Fibroblast of lung (primary cell): ENCODE measurements around the gene CRABP1.

ENCODE experiments used
- EZH2 ChIP-seq: IDR thresholded peaks from 2 replicates; pipeline ENCODE4 v1.5.1; 2012; ENCODE audit warnings: low read length, control low read depth, mild to moderate bottlenecking; ENCODE audit errors: missing control alignments
- TF ChIP-seq, protein P1 (sequence below), 2 donors: IDR thresholded peaks in 1 of 2; conservative IDR thresholded peaks in 1 of 2; 1 replicate in 1 of 2; 2 replicates in 1 of 2; pipeline ENCODE4 v1.5.1; 2011 to 2012; ENCODE audit warnings: low read length in 2 of 2, control low read depth in 1 of 2, inconsistent platforms in 1 of 2, low read depth in 1 of 2, mild to moderate bottlenecking in 1 of 2

DNA sequence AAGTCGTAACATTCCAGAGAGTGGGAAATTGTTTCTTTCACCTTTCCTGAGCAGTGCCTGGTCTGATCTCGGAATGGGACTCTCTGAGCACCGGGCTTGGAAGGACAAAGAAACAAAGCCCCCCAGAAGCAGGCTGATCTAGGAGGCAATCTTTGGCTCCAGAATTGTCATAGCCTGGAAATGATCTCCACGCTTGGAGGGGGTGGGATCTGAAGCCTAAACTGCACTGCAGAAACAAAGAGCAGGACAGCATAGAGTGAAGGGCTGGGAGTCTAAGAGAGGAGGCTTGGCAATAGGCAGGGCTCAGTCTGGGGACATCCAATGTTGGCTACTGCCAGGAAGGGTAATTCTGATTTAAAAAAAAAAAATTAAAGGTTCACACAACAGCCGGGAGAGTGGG lies 1.9 kb downstream of the CRABP1 start:
- TF ChIP-seq, protein P1, sequence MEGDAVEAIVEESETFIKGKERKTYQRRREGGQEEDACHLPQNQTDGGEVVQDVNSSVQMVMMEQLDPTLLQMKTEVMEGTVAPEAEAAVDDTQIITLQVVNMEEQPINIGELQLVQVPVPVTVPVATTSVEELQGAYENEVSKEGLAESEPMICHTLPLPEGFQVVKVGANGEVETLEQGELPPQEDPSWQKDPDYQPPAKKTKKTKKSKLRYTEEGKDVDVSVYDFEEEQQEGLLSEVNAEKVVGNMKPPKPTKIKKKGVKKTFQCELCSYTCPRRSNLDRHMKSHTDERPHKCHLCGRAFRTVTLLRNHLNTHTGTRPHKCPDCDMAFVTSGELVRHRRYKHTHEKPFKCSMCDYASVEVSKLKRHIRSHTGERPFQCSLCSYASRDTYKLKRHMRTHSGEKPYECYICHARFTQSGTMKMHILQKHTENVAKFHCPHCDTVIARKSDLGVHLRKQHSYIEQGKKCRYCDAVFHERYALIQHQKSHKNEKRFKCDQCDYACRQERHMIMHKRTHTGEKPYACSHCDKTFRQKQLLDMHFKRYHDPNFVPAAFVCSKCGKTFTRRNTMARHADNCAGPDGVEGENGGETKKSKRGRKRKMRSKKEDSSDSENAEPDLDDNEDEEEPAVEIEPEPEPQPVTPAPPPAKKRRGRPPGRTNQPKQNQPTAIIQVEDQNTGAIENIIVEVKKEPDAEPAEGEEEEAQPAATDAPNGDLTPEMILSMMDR (conservative IDR thresholded peaks at IDR 0.05 in 1 of 2, IDR thresholded peaks at IDR 0.05 in 1 of 2; ENCODE audit: low read depth in 1 of 2, low read length in 2 of 2) = no peak
- no peak for TF ChIP-seq EZH2
